ENCODE results near the gene NEGR1. TPM values are rescaled to one million over a fixed set of nuclear protein-coding genes. Genes with fewer than 3 reads are reported as not detected.

Gene NEGR1
- total RNA-seq, 4 donors from 2014 or later: 33.3 to 73.0 (median 54.1) TPM

GRCh38 chr1:71753746-71754145 lies 528.6 kb downstream of the NEGR1 start:
- Histone ChIP-seq H3K27ac (no peak overlapping the region), H3K4me3 (no peak overlapping the region), H3K4me1 (no peaks in the 10 kb centered on the region), H3K9me3 (no peaks in the 10 kb centered on the region), H3K36me3 (no peaks in the 10 kb centered on the region), H3K27me3 (no peaks in the 10 kb centered on the region)
- 77 to 87% methylated on average over 4 of the region's 4 CpGs for WGBS, 2 donors (ENCODE audit: low coverage in 1 of 2)
- ATAC-seq: no peak
- TF ChIP-seq POLR2AphosphoS5 (IDR thresholded peaks at IDR 0.05) (no peak), EP300 (IDR thresholded peaks at IDR 0.05) (no peak), CTCF (IDR thresholded peaks at IDR 0.05) (no peak), POLR2A (IDR thresholded peaks at IDR 0.05) (no peak)

- Histone ChIP-seq H3K9me3 (no peaks in the 10 kb centered on the region), H3K27me3 (no peaks in the 10 kb centered on the region), H3K36me3 (no peaks in the 10 kb centered on the region), H3K27ac (no peak overlapping the region), H3K4me3 (no peak overlapping the region), H3K4me1 (no peaks in the 10 kb centered on the region)
- ATAC-seq: no peak
- TF ChIP-seq POLR2A (IDR thresholded peaks at IDR 0.05): no peak
- no peak for TF ChIP-seq EP300 (IDR thresholded peaks at IDR 0.05)
- no peak for TF ChIP-seq CTCF (IDR thresholded peaks at IDR 0.05)
Measured at GRCh38 chr1:71745326-71745725, 537.0 kb downstream of the NEGR1 start.

GRCh38 chr1:71743862-71744261 lies 538.5 kb downstream of the NEGR1 start:
- no peak overlapping the region for H3K4me3 ChIP-seq
- no peaks in the 10 kb centered on the region for H3K9me3 ChIP-seq
- WGBS, 2 donors (ENCODE audit: low coverage in 1 of 2): 59 to 63% methylated on average over 2 of the region's 2 CpGs
- H3K4me1 ChIP-seq: no peaks in the 10 kb centered on the region
- ATAC-seq: no peak
- TF ChIP-seq EP300 (IDR thresholded peaks at IDR 0.05): no peak
- H3K27me3 ChIP-seq: no peaks in the 10 kb centered on the region
- H3K36me3 ChIP-seq: no peaks in the 10 kb centered on the region
- H3K27ac ChIP-seq: no peak overlapping the region

- Histone ChIP-seq H3K36me3 (no peaks in the 10 kb centered on the region), H3K4me1 (no peaks in the 10 kb centered on the region), H3K27ac (no peak overlapping the region), H3K4me3 (no peak overlapping the region), H3K9me3 (no peaks in the 10 kb centered on the region), H3K27me3 (no peaks in the 10 kb centered on the region)
- TF ChIP-seq CTCF (IDR thresholded peaks at IDR 0.05): no peak
- no peak for TF ChIP-seq EP300 (IDR thresholded peaks at IDR 0.05)
- no peak for TF ChIP-seq POLR2AphosphoS5 (IDR thresholded peaks at IDR 0.05)
- no peak for TF ChIP-seq POLR2A (IDR thresholded peaks at IDR 0.05)
- no peak for ATAC-seq
- 86 to 91% methylated on average over 1 to 2 of the region's 2 CpGs for WGBS, 2 donors (ENCODE audit: low coverage in 1 of 2)
Measured at GRCh38 chr1:71738910-71739309, 543.4 kb downstream of the NEGR1 start.

- Histone ChIP-seq H3K4me1 (no peaks in the 10 kb centered on the region), H3K27me3 (no peaks in the 10 kb centered on the region), H3K36me3 (no peaks in the 10 kb centered on the region), H3K27ac (no peak overlapping the region), H3K9me3 (no peaks in the 10 kb centered on the region), H3K4me3 (no peak overlapping the region)
- no peak for TF ChIP-seq EP300 (IDR thresholded peaks at IDR 0.05)
- no peak for TF ChIP-seq POLR2A (IDR thresholded peaks at IDR 0.05)
- no peak for TF ChIP-seq CTCF (IDR thresholded peaks at IDR 0.05)
- no peak for TF ChIP-seq POLR2AphosphoS5 (IDR thresholded peaks at IDR 0.05)
- ATAC-seq: no peak
- WGBS, 2 donors (ENCODE audit: low coverage in 1 of 2): 100% methylated on average over 1 of the region's 1 CpG; no CpG with 5 or more reads in 1 of the 2 donors
Measured at GRCh38 chr1:71738256-71738655, 544.1 kb downstream of the NEGR1 start.

GRCh38 chr1:71737768-71738167 lies 544.6 kb downstream of the NEGR1 start:
- 83 to 84% methylated on average over 3 of the region's 3 CpGs for WGBS, 2 donors (ENCODE audit: low coverage in 1 of 2)
- no peak for ATAC-seq
- Histone ChIP-seq H3K27ac (no peak overlapping the region), H3K4me3 (no peak overlapping the region), H3K27me3 (no peaks in the 10 kb centered on the region), H3K4me1 (no peaks in the 10 kb centered on the region), H3K36me3 (no peaks in the 10 kb centered on the region), H3K9me3 (no peaks in the 10 kb centered on the region)
- TF ChIP-seq CTCF (IDR thresholded peaks at IDR 0.05): no peak
- TF ChIP-seq POLR2AphosphoS5 (IDR thresholded peaks at IDR 0.05): no peak
- no peak for TF ChIP-seq POLR2A (IDR thresholded peaks at IDR 0.05)
- TF ChIP-seq EP300 (IDR thresholded peaks at IDR 0.05): no peak

Data from gastroesophageal sphincter (tissue), 4 donors.